ENCODE data around the gene TRMT13.

- TF ChIP-seq CTCF (IDR thresholded peaks at IDR 0.05; ENCODE audit: insufficient read depth, low read length, poor library complexity, severe bottlenecking) (no peak), EZH2phosphoT487 (conservative IDR thresholded peaks at IDR 0.05; ENCODE audit: low read length) (no peak)
Observed at GRCh38 chr1:100132566-100133477, at the start of gene TRMT13, which contains the start of gene SASS6.
